GM12875 (cell line): ENCODE results near the gene IFNA16.
"Not testable (repeated sequence)": the region's sequence is repeated elsewhere in the genome, so short reads cannot be mapped to it uniquely, and the experiment has no call there.

Experiments used
- H3K4me3 ChIP-seq: one replicate; pipeline ENCODE4 v1.5.1; 2011; ENCODE audit warnings: low read depth, low read length, control low read depth
- CTCF ChIP-seq: IDR thresholded peaks from 2 replicates; pipeline ENCODE4 v1.5.1; 2011; ENCODE audit warnings: low read depth, mild to moderate bottlenecking, control low read depth, inconsistent platforms, low read length, moderate library complexity, borderline replicate concordance; ENCODE audit not compliant: insufficient read depth

IFNA16 gene

GRCh38 chr9:21210311-21210710, 6.8 kb downstream of the IFNA16 start:
- TF ChIP-seq CTCF = no peak
- no peak overlapping the region for H3K4me3 ChIP-seq

GRCh38 chr9:21207043-21207442, 10.1 kb downstream of the IFNA16 start, which contains the start of gene IFNA10:
TSS of gene IFNA10 (minus strand) at chr9:21207143. CDS start at chr9:21207097, 46 bp downstream.
- H3K4me3 ChIP-seq = not testable (repeated sequence)

GRCh38 chr9:21205204-21205603, 11.9 kb downstream of the IFNA16 start:
- TF ChIP-seq CTCF = no peak
- no peak overlapping the region for H3K4me3 ChIP-seq

GRCh38 chr9:21202105-21202504, 15.0 kb downstream of the IFNA16 start, which contains the start of gene IFNA7:
TSS of gene IFNA7 (minus strand) at chr9:21202205. CDS start at chr9:21202165, 40 bp downstream.
- not testable (repeated sequence) for H3K4me3 ChIP-seq

GRCh38 chr9:21194867-21195776, 22.0 kb downstream of the IFNA16 start:
- TF ChIP-seq CTCF = peak; percentile 58; the same call in 1 of the 2 replicates
- not testable (repeated sequence) for H3K4me3 ChIP-seq

- not testable (repeated sequence) for H3K4me3 ChIP-seq
Observed at GRCh38 chr9:21187487-21187886, 29.6 kb downstream of the IFNA16 start, which contains the start of gene IFNA4. TSS of gene IFNA4 (minus strand) at chr9:21187587. CDS start at chr9:21187531, 56 bp downstream.

- peak; percentile 50 for TF ChIP-seq CTCF
- not testable (repeated sequence) for H3K4me3 ChIP-seq
Observed at GRCh38 chr9:21182810-21183736, 34.0 kb downstream of the IFNA16 start.

GRCh38 chr9:21174671-21175070, 42.4 kb downstream of the IFNA16 start:
- H3K4me3 ChIP-seq = no peak overlapping the region
- TF ChIP-seq CTCF = no peak
